NCI-H69 (cell line): ENCODE measurements around the gene VEGFD.
"Not testable (repeated sequence)": the region's sequence is repeated elsewhere in the genome, so short reads cannot be mapped to it uniquely, and the experiment has no call there.

Experiments used
- DNase-seq: peaks from one replicate; lab custom pipeline; 2025; lab: John Stamatoyannopoulos, UW

Gene VEGFD

GRCh38 chrX:15358533-15358932, 25.7 kb downstream of the VEGFD start:
- no peak for DNase-seq

GRCh38 chrX:15356444-15356843, 27.8 kb downstream of the VEGFD start:
- DNase-seq: no peak

GRCh38 chrX:15350329-15350996, 33.8 kb downstream of the VEGFD start:
- peak; percentile 44 for DNase-seq

GRCh38 chrX:15349046-15349445, 35.2 kb downstream of the VEGFD start:
- DNase-seq: peak; percentile 82

- DNase-seq: no peak
These were observed 38.2 kb downstream of the VEGFD start for GRCh38 chrX:15345976-15346375.

GRCh38 chrX:15344106-15344505, 40.1 kb downstream of the VEGFD start:
- DNase-seq: peak; percentile 3

GRCh38 chrX:15343075-15343476, 41.1 kb downstream of the VEGFD start:
- no peak for DNase-seq

- DNase-seq: no peak
These were observed 43.3 kb downstream of the VEGFD start for GRCh38 chrX:15340867-15341266.

GRCh38 chrX:15336023-15336413, 48.2 kb downstream of the VEGFD start:
- peak; percentile 33 for DNase-seq

- peak; percentile 98 for DNase-seq
These were observed 48.8 kb downstream of the VEGFD start, which contains the start of gene PIGA for GRCh38 chrX:15335135-15336022. Gene PIGA, minus strand, starts transcription at chrX:15335523. Its CDS starts 3,593 bp downstream, at chrX:15331930.

- DNase-seq: no peak
These were observed 49.7 kb downstream of the VEGFD start for GRCh38 chrX:15334561-15334960.

- no peak for DNase-seq
These were observed 55.4 kb downstream of the VEGFD start for GRCh38 chrX:15328821-15329220.

- DNase-seq: no peak
These were observed 56.1 kb downstream of the VEGFD start for GRCh38 chrX:15328131-15328530.

- DNase-seq: no peak
These were observed 61.7 kb downstream of the VEGFD start for GRCh38 chrX:15322472-15322871.

GRCh38 chrX:15322072-15322471, 62.1 kb downstream of the VEGFD start:
- no peak for DNase-seq

GRCh38 chrX:15321447-15321846, 62.8 kb downstream of the VEGFD start:
- no peak for DNase-seq

- DNase-seq: no peak
These were observed 63.9 kb downstream of the VEGFD start for GRCh38 chrX:15320297-15320696.

GRCh38 chrX:15319075-15319474, 65.1 kb downstream of the VEGFD start:
- no peak for DNase-seq

- DNase-seq: no peak
These were observed 68.7 kb downstream of the VEGFD start, which contains the start of gene ASB11 for GRCh38 chrX:15315509-15315908. Gene ASB11, minus strand, starts transcription at chrX:15315640. Its CDS starts 35 bp downstream, at chrX:15315605.

- DNase-seq: no peak
These were observed 69.7 kb downstream of the VEGFD start for GRCh38 chrX:15314472-15314871.

- no peak for DNase-seq
These were observed 73.1 kb downstream of the VEGFD start for GRCh38 chrX:15311119-15311518.

- DNase-seq: peak; percentile 66
These were observed 74.1 kb downstream of the VEGFD start for GRCh38 chrX:15310117-15310516.

- not testable (repeated sequence) for DNase-seq
These were observed 78.3 kb downstream of the VEGFD start for GRCh38 chrX:15305899-15306298.
